ENCODE results near the gene SPRN. TPM values are rescaled to one million over a fixed set of nuclear protein-coding genes. Genes with fewer than 3 reads are reported as not detected.
"Not testable (repeated sequence)": the region's sequence is repeated elsewhere in the genome, so short reads cannot be mapped to it uniquely, and the experiment has no call there.

Gene SPRN
- total RNA-seq, 1 donor from 2014 or later = 2.0 TPM

DNA sequence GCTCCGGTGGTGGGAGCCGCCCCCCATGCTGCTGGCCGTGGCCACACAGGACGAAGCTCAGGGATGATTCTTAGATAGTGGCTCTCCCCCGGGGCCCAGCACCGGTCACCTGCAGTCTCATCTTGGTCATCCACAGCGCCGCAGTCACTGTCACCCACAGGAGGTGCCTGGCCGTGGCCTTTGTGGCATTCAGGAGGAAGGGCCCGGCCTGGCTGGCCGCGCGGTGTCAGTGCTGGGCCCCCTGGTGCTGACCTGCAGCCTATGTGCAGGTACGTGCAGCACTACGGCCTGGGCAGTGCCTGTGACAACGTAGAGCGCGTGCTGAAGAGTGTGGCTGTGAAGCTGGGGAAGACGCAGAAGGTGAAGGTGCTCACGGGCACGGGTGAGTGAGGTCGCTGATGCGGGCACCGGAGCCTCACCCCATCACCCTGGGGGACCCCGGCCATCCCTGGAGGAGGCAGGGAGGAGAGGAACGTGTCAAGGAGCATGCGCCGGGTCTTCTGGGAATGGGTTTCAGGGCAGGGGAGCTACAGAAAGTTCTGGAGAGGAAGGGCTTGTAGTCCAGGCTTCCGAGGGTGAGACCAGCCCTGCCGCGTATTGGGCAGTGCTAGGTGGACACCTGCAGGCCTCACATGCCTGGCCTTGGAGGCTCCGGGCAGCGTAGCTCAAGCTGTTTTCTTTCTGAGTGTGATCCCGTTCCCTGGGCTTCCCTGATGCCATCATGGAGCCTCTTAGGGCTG lies 5.0 kb downstream of the SPRN start:
- H3K4me3 Mint-ChIP-seq (ENCODE audit: unreplicated experiment) = no peak overlapping the region
- peaks cover 17% of the 10 kb centered on the region for H3K9me3 Mint-ChIP-seq (ENCODE audit: unreplicated experiment)
- no peak for DNase-seq
- TF ChIP-seq, protein P1, sequence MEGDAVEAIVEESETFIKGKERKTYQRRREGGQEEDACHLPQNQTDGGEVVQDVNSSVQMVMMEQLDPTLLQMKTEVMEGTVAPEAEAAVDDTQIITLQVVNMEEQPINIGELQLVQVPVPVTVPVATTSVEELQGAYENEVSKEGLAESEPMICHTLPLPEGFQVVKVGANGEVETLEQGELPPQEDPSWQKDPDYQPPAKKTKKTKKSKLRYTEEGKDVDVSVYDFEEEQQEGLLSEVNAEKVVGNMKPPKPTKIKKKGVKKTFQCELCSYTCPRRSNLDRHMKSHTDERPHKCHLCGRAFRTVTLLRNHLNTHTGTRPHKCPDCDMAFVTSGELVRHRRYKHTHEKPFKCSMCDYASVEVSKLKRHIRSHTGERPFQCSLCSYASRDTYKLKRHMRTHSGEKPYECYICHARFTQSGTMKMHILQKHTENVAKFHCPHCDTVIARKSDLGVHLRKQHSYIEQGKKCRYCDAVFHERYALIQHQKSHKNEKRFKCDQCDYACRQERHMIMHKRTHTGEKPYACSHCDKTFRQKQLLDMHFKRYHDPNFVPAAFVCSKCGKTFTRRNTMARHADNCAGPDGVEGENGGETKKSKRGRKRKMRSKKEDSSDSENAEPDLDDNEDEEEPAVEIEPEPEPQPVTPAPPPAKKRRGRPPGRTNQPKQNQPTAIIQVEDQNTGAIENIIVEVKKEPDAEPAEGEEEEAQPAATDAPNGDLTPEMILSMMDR (IDR thresholded peaks at IDR 0.05; ENCODE audit: partially characterized antibody, unreplicated experiment) = no peak
- H3K27me3 Mint-ChIP-seq (ENCODE audit: unreplicated experiment) = peaks cover 12% of the 10 kb centered on the region
- H3K27ac Mint-ChIP-seq (ENCODE audit: unreplicated experiment) = peak overlapping the region; percentile 28
- H3K4me1 Mint-ChIP-seq (ENCODE audit: low read depth, unreplicated experiment) = no peaks in the 10 kb centered on the region
- peaks cover 13% of the 10 kb centered on the region for H3K36me3 Mint-ChIP-seq (ENCODE audit: unreplicated experiment)

DNA sequence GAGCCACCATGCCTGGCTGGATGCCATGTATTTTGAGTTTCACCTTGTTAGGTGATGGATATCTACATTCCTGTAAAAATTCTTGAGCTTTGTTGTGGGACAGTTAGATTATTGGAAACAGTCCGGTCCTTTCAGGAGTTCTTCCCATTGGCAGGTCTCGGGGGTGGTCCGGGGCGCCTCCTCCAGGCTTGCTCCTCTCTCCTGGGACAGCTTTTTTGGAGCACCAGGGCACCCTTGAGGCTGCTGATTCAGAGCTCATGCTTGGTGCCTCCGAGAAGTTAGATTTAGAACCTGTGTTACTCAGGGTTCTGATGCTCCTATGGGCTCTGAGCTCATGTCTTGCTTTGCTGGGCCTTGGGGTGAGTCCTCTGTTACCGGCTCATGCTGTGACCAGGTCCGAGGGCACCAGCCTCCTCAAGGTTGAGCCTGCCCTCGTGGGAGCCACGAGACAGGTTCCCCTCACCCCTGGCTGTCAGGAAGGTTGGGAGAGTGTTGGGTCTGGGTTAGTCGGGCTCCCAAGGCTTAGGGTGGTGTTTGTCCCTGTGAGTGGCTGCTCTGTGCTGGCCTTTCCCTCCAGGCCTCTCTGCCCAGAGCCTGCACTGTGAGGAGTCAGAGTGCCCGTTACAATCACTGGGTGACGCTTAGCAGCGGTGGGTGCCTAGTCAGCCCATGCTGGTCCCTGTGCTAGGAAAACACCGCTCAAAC lies 6.0 kb downstream of the SPRN start:
- TF ChIP-seq, protein P1 (IDR thresholded peaks at IDR 0.05; ENCODE audit: partially characterized antibody, unreplicated experiment) = no peak
- H3K27me3 Mint-ChIP-seq (ENCODE audit: unreplicated experiment) = peaks cover 13% of the 10 kb centered on the region
- H3K4me3 Mint-ChIP-seq (ENCODE audit: unreplicated experiment) = no peak overlapping the region
- peaks cover 17% of the 10 kb centered on the region for H3K36me3 Mint-ChIP-seq (ENCODE audit: unreplicated experiment)
- H3K4me1 Mint-ChIP-seq (ENCODE audit: low read depth, unreplicated experiment) = no peaks in the 10 kb centered on the region
- no peak for DNase-seq
- H3K27ac Mint-ChIP-seq (ENCODE audit: unreplicated experiment) = no peak overlapping the region
- H3K9me3 Mint-ChIP-seq (ENCODE audit: unreplicated experiment) = peaks cover 20% of the 10 kb centered on the region

DNA sequence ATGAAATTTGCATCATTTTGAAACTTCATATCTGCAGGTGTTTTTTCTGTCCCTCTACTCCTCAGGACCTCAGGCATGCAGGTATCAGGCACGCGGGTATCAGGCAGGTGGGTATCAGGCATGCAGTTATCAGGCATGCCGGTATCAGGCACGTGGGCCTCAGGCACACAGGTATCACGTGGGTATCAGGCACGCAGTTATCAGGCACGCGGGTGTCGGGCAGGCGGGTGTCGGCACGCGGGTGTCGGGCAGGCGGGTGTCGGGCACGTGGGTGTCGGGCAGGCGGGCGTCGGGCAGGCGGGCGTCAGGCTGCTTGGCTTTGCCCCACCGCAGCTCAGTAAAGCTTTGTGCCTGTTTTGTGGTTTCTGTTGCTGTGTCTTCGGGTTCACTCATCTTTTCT lies 8.7 kb downstream of the SPRN start:
- H3K27ac Mint-ChIP-seq (ENCODE audit: unreplicated experiment) = no peak overlapping the region
- DNase-seq = no peak
- H3K9me3 Mint-ChIP-seq (ENCODE audit: unreplicated experiment) = peaks cover 32% of the 10 kb centered on the region
- no peaks in the 10 kb centered on the region for H3K4me1 Mint-ChIP-seq (ENCODE audit: low read depth, unreplicated experiment)
- H3K4me3 Mint-ChIP-seq (ENCODE audit: unreplicated experiment) = no peak overlapping the region
- peaks cover 10% of the 10 kb centered on the region for H3K27me3 Mint-ChIP-seq (ENCODE audit: unreplicated experiment)
- TF ChIP-seq, protein P1 (IDR thresholded peaks at IDR 0.05; ENCODE audit: partially characterized antibody, unreplicated experiment) = no peak
- H3K36me3 Mint-ChIP-seq (ENCODE audit: unreplicated experiment) = peaks cover 41% of the 10 kb centered on the region

DNA sequence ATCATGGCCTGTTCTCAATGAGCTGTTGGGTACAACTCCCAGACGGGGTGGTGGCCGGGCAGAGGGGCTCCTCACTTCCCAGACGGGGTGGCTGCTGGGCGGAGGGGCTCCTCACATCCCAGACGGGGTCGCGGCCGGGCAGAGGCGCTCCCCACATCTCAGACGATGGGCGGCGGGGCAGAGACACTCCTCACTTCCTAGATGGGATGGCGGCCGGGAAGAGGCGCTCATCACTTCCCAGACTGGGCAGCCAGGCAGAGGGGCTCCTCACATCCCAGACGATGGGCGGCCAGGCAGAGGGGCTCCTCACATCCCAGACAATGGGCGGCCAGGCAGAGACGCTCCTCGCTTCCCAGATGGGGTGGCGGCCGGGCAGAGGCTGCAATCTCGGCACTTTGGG lies 10.0 kb downstream of the SPRN start:
- peaks cover 32% of the 10 kb centered on the region for H3K9me3 Mint-ChIP-seq (ENCODE audit: unreplicated experiment)
- not testable (repeated sequence) for H3K27me3 Mint-ChIP-seq (ENCODE audit: unreplicated experiment); H3K27ac Mint-ChIP-seq (ENCODE audit: unreplicated experiment); DNase-seq; H3K4me3 Mint-ChIP-seq (ENCODE audit: unreplicated experiment); H3K4me1 Mint-ChIP-seq (ENCODE audit: low read depth, unreplicated experiment)
- peaks cover 52% of the 10 kb centered on the region for H3K36me3 Mint-ChIP-seq (ENCODE audit: unreplicated experiment)

DNA sequence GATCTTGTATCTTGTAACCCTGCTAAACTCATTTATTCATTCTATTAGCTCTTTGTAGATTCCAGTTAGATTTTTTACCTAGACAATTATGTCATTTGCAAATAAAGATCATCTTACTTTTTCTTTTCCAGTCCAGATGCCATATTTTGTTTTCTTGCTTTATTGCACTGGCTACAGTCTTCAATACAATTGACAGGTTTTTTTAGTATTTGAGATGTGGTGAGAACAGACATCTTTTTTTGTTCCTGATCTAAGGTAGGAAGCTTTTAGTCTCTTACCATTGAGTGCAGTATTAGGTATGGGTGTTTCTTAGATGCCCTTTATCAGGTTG lies 12.1 kb downstream of the SPRN start:
- Mint-ChIP-seq H3K4me1 (ENCODE audit: low read depth, unreplicated experiment) (no peaks in the 10 kb centered on the region), H3K27ac (ENCODE audit: unreplicated experiment) (no peak overlapping the region), H3K9me3 (ENCODE audit: unreplicated experiment) (peaks cover 32% of the 10 kb centered on the region), H3K4me3 (ENCODE audit: unreplicated experiment) (no peak overlapping the region), H3K36me3 (ENCODE audit: unreplicated experiment) (peaks cover 71% of the 10 kb centered on the region), H3K27me3 (ENCODE audit: unreplicated experiment) (peaks cover 12% of the 10 kb centered on the region)
- TF ChIP-seq, protein P1 (IDR thresholded peaks at IDR 0.05; ENCODE audit: partially characterized antibody, unreplicated experiment) = no peak
- no peak for DNase-seq
